HG03457 (cell line): ENCODE measurements around the gene HRH4.

Source experiments
- ATAC-seq: cut with Tn5 transposase; IDR thresholded peaks from one replicate; pipeline ENCODE4 v1.9.1; 2021; ENCODE audit warnings: moderate number of reproducible peaks; ENCODE audit not compliant: unreplicated experiment

HRH4 gene

DNA sequence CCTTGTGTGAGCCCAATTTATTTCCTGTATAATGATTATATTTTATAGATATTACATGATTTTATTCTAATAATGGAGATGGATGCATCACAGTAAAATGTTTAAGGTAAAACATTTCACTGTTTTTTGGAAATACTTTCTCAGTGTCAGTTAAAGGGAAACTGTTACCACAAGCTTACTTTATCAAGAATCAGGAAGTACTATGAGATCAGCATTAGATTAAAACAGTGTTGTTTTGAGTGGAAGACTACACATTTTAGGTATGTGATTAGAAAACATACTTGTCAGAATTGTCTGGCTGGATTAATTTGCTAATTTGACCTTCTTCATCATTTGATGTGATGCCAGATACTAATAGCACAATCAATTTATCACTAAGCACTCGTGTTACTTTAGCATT lies at the start of gene HRH4:
Gene HRH4 (plus strand): TSS at position 250 of the 400 bp plus-strand sequence. CDS start 92 bp downstream, at position 342.
- ATAC-seq = no peak

- no peak for ATAC-seq
These were observed 47.3 kb upstream of the HRH4 start for GRCh38 chr18:24413148-24413547.

- peak; percentile 63 for ATAC-seq
These were observed 46.0 kb upstream of the HRH4 start for GRCh38 chr18:24414349-24415003.

GRCh38 chr18:24417480-24417879 lies 43.0 kb upstream of the HRH4 start:
- no peak for ATAC-seq

GRCh38 chr18:24420551-24420950 lies 39.9 kb upstream of the HRH4 start:
- ATAC-seq = no peak

- ATAC-seq = no peak
These were observed 38.6 kb upstream of the HRH4 start for GRCh38 chr18:24421831-24422230.

DNA sequence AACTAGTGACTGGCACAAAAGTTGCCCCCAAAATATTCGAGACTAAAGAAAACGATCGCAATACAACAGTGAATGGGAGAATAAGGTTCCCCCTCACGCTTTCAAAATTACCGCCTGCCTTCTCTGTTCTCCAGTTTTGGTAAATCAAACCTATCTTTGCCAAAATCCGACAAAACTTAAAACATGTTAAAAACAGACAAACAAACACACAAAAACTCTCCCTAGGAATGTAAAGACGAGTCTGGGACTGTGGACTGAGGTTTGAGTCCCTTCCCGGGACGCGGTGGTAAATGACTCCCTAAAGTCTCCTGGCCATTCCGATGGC lies 34.4 kb upstream of the HRH4 start:
- no peak for ATAC-seq

- ATAC-seq = peak; percentile 90
These were observed 33.8 kb upstream of the HRH4 start, which contains the start of gene IMPACT for GRCh38 chr18:24426398-24427294. IMPACT (plus strand) TSS chr18:24426670; CDS start chr18:24426757, 87 bp downstream.

- ATAC-seq = no peak
These were observed 33.0 kb upstream of the HRH4 start for GRCh38 chr18:24427484-24427883.

- ATAC-seq = no peak
These were observed 31.7 kb upstream of the HRH4 start for GRCh38 chr18:24428709-24429108.

DNA sequence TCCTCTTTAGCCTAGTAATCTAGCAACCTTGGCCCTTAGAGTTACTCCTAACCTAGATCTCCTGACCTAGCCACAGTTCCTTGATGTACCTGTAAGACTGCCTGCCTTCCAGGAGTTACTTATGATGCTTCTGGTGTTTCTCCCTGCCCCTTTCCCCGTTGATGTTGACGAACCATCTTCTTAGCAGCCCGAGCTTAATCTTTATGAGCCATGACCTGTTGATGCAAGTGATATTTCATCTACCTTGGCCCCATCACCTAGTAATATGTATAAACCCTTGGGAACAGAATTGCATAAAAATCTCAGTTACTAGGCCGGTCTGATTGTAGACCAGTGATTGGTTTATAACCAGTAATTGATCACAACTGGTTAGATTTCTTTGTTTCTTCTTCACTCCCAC lies 31.2 kb upstream of the HRH4 start:
- ATAC-seq = no peak

DNA sequence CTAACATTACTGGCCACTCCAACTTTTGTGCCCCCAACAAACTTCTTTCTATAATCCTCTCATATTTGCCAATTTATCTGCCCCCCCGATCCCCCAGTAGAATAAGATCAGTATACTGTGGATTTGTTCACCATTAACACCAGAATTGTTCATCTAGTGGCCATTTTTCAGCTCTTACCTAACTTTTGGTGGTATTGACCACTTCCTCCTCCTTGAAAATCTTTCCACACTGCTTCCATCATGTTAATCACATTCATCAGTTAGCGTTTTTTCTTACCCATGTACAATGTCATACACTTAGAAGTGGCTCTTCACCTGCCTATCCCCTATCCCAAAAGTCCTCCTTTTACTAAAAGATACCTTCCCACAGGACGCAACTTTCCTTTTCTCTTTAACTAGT lies 27.8 kb upstream of the HRH4 start:
- no peak for ATAC-seq

DNA sequence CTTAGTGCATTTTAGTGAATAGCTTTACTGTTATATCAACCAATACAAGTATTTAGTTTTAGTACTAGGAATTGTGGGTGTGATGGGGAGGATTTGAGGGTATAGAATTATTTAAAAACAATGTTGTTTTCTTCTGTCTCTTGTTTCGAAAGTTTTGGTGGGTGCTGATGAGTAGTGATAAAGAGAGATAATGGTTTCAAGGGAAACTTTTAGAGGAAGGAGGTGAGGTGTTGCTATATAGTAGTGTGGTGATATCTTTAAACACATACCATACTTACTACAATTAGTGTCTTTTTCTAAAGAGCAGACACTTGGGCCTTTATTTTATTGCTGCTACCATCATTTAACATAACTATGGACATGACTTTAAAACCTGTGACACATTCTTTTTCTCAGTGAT lies 23.5 kb upstream of the HRH4 start:
- no peak for ATAC-seq

- no peak for ATAC-seq
These were observed 16.6 kb upstream of the HRH4 start for GRCh38 chr18:24443870-24444269.

DNA sequence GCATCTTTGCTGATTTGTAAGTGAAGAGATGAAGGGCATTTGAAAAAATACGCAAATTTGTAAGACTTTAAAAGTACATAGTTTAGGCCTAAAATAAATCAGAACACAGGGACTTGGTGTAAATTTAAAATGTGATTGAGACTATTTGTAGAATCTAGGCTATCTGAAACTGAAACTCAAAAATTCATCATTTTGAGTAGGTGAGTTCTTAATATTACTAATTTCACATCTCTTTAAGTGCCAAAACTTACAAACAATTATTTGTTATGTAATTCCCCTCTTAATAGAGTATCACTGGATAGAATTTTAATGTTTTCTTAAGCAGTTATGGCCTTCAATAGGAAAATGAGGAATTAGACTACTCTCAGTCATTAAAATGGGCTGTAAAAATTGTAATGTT lies 14.0 kb upstream of the HRH4 start:
- ATAC-seq = no peak

DNA sequence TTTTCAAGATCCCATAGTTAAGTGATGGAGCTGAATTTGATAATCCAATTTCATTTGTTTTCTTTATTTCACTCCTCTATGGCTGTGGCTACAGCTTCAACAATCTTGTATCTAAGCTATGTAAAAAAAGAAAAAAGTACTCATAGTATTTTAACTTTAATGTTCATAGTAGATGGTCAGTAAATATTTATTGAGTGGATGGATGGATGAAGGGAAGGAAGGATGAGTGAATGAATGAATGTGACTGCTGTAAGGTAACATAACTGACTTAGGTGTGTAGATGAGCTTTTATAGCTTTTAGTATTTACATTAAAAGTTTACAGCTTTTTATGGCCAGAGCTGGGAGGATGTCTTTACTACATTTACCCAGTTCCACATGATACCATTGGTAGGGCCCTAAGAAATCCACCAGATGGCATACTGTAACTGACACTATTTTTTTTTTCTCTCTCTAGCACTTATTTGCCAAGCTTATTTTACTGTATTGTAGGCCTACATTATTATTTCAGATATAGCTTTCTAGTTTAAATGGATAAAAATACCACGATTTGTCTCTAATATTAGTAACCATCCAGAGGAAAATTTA lies 13.4 kb upstream of the HRH4 start:
- ATAC-seq = no peak

- no peak for ATAC-seq
These were observed 12.5 kb upstream of the HRH4 start for GRCh38 chr18:24447961-24448360.

DNA sequence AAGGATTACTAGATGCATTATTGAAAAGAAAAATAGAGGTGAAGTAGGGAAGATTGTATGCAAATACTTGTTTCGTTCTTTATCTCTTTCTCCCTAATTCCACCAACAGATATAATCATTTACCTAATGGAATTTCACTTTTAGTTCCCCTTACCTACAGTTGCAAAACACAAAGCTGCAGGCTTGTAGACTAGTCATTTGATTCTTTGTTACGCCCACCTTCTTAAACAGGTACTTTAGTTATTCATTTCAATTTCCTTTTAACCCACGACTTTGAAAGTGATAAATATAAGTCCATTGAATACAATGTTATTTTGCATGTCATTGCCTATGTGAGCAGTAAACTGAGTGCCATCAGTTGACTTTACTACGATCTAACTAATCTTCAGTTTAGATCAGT lies 3.9 kb upstream of the HRH4 start:
- peak; percentile 93 for ATAC-seq

GRCh38 chr18:24459772-24460171 lies 665 bp upstream of the HRH4 start:
- ATAC-seq = no peak

DNA sequence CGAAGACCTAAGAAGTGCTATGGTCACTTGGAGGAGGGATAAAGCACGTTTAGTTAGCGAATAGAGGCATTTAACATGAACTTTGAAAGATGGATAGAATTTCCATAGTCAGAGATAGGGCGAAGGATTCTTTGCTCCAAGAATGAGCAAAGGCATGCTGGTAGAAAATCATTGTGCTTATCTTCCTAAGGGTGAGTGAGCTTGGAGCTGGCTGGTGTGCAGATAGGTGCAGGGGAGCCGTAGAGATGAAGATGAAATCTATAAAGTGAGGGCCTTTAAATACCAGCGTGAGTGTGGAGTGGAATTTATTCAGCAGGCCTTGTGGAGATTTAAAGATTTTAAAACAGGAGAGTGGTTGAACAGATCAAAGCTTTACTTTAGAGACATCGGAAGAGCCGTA lies 1.6 kb downstream of the HRH4 start:
- ATAC-seq = no peak

GRCh38 chr18:24462838-24463775 lies 2.7 kb downstream of the HRH4 start:
- no peak for ATAC-seq
